H1 (cell line): ENCODE data around the gene DZIP1L. TPM values are rescaled to one million over a fixed set of nuclear protein-coding genes. Genes with fewer than 3 reads are reported as not detected.

Experiments used
- CHD1 ChIP-seq: IDR thresholded peaks from 2 replicates; pipeline ENCODE4 v1.6.1; 2012; ENCODE audit warnings: low read depth, low read length, improper control_type of control experiment
- JUN ChIP-seq: IDR thresholded peaks from 2 replicates; pipeline ENCODE4 v1.6.1; 2011; ENCODE audit warnings: low read depth, mild to moderate bottlenecking, improper control_type of control experiment, low read length
- TCF12 ChIP-seq: IDR thresholded peaks from 2 replicates; pipeline ENCODE4 v1.6.1; 2011; ENCODE audit warnings: low read depth, mild to moderate bottlenecking, low read length
- polyA plus RNA-seq, 7 experiments: library from polyadenylated mRNA; depleted of rRNA in 3 of 7; stranded (reverse) in 5 of 7; unstranded in 2 of 7; fragments of >200 nt in 5 of 7; fragments of 200-250 nt in 2 of 7; gene quantifications; 1 replicate in 5 of 7; 2 replicates in 1 of 7; 4 replicates in 1 of 7; pipeline versions ENCODE4 v1.2.1 to v1.2.3, GENCODE V29; 2011 to 2013; ENCODE audit warnings: missing spikeins in 2 of 7, mixed read lengths in 2 of 7
- total RNA-seq: library from RNA; stranded (reverse); fragmentation: NEBNext Ultra II Directional; extraction: Animal tissue kit (Norgen Biotek cat#: 25700); gene quantifications from 2 replicates; pipeline ENCODE4 v1.2.1, GENCODE V29; 2021
- TF ChIP-seq, protein P1 (sequence below), 3 experiments: IDR thresholded peaks; 1 replicate in 2 of 3; 2 replicates in 1 of 3; pipeline versions ENCODE4 v1.5.1 to v1.6.1; 2011; ENCODE audit warnings: low read length in 3 of 3, mild to moderate bottlenecking in 3 of 3, inconsistent platforms in 2 of 3, low read depth in 1 of 3, moderate library complexity in 1 of 3; ENCODE audit not compliant: insufficient read depth in 1 of 3; ENCODE audit errors: control extremely low read depth in 1 of 3

The DZIP1L gene
- total and polyA plus RNA-seq, 2 of the 8 experiments (the other 6 are each of a cell fraction or from before 2014, with no cell fraction given): 6.5 to 8.3 TPM

DNA sequence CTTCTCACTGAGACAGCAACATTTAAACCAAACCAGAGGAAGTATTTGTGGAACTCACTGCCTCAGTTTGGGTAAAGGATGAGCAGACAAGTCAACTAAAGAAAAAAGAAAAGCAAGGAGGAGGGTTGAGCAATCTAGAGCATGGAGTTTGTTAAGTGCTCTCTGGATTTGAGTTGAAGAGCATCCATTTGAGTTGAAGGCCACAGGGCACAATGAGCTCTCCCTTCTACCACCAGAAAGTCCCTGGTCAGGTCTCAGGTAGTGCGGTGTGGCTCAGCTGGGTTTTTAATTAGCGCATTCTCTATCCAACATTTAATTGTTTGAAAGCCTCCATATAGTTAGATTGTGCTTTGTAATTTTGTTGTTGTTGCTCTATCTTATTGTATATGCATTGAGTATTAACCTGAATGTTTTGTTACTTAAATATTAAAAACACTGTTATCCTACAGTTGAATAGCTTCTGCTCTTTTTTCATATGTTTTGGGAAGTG, 82.2 kb downstream of the DZIP1L start (continued):
- TF ChIP-seq, protein P1, sequence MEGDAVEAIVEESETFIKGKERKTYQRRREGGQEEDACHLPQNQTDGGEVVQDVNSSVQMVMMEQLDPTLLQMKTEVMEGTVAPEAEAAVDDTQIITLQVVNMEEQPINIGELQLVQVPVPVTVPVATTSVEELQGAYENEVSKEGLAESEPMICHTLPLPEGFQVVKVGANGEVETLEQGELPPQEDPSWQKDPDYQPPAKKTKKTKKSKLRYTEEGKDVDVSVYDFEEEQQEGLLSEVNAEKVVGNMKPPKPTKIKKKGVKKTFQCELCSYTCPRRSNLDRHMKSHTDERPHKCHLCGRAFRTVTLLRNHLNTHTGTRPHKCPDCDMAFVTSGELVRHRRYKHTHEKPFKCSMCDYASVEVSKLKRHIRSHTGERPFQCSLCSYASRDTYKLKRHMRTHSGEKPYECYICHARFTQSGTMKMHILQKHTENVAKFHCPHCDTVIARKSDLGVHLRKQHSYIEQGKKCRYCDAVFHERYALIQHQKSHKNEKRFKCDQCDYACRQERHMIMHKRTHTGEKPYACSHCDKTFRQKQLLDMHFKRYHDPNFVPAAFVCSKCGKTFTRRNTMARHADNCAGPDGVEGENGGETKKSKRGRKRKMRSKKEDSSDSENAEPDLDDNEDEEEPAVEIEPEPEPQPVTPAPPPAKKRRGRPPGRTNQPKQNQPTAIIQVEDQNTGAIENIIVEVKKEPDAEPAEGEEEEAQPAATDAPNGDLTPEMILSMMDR (IDR thresholded peaks at IDR 0.05; ENCODE audit: control extremely low read depth in 1 of 3, insufficient read depth in 1 of 3, low read depth in 1 of 3, low read length in 3 of 3): no peak
- TF ChIP-seq JUN (no peak), TCF12 (no peak), CHD1 (no peak)
- TF ChIP-seq, all 59 proteins: peak for 0
